Spleen (tissue), 13 donors: ENCODE measurements around the gene NUP153. TPM values are rescaled to one million over a fixed set of nuclear protein-coding genes. Genes with fewer than 3 reads are reported as not detected.
A peak's percentile ranks its signal among the peaks of the same experiment; 100 is the strongest.
"Not testable (repeated sequence)": the region's sequence is repeated elsewhere in the genome, so short reads cannot be mapped to it uniquely, and the experiment has no call there.

Experiments
- DNase-seq: peaks from one replicate; pipeline ENCODE4 v3.0.0-alpha.2; 2020
- H3K27ac ChIP-seq, 8 donors: fragments of 200-600 bp; sonication (generic) in 7 of 8; 1 replicate in 4 of 8; 2 replicates in 4 of 8; pipeline versions ENCODE4 v1.5.0 to v1.8.0; 2016 to 2021; ENCODE audit warnings: inconsistent platforms in 4 of 8, mild to moderate bottlenecking in 4 of 8, moderate library complexity in 1 of 8
- H3K27me3 ChIP-seq, 7 donors: fragments of 200-600 bp; sonication (generic) in 6 of 7; replicated peaks in 1 of 7; 1 replicate in 4 of 7; 2 replicates in 3 of 7; pipeline versions ENCODE4 v1.5.0 to v1.8.0; 2016 to 2021; ENCODE audit warnings: inconsistent platforms in 3 of 7, mild to moderate bottlenecking in 1 of 7
- H3K36me3 ChIP-seq, 6 donors: fragments of 200-600 bp; sonication (generic) in 5 of 6; 1 replicate in 4 of 6; 2 replicates in 2 of 6; pipeline versions ENCODE4 v1.5.0 to v1.8.0; 2016 to 2021; ENCODE audit warnings: inconsistent platforms in 2 of 6
- H3K4me1 ChIP-seq, 6 donors: fragments of 200-600 bp; sonication (generic) in 5 of 6; 1 replicate in 3 of 6; 2 replicates in 3 of 6; pipeline versions ENCODE4 v1.5.0 to v1.8.0; 2016 to 2021; ENCODE audit warnings: inconsistent platforms in 3 of 6
- H3K4me3 ChIP-seq, 8 donors: fragments of 200-600 bp; sonication (generic) in 7 of 8; 1 replicate in 4 of 8; 2 replicates in 4 of 8; pipeline versions ENCODE4 v1.5.0 to v1.8.0; 2016 to 2021; ENCODE audit warnings: inconsistent platforms in 4 of 8, mild to moderate bottlenecking in 4 of 8, moderate library complexity in 2 of 8
- H3K9me3 ChIP-seq, 8 donors: fragments of 200-600 bp; sonication (generic) in 7 of 8; 1 replicate in 4 of 8; 2 replicates in 4 of 8; pipeline versions ENCODE4 v1.5.0 to v1.8.0; 2016 to 2021; ENCODE audit warnings: inconsistent platforms in 4 of 8
- CTCF ChIP-seq, 11 experiments: fragments of 200-600 bp in 7 of 11; fragments of 450-650 bp in 4 of 11; sonication (generic) in 4 of 11; IDR thresholded peaks in 8 of 11; conservative IDR thresholded peaks in 3 of 11; 1 replicate in 7 of 11; 2 replicates in 4 of 11; pipeline versions ENCODE4 v1.4.0 to v1.8.0; 2016 to 2021; ENCODE audit warnings: antibody characterized with exemption in 11 of 11, inconsistent platforms in 4 of 11, mild to moderate bottlenecking in 1 of 11
- POLR2A ChIP-seq, 3 donors: fragments of 450-650 bp; IDR thresholded peaks; one replicate each; pipeline ENCODE4 v1.5.1; 2017; ENCODE audit warnings: antibody characterized with exemption in 3 of 3, mild to moderate bottlenecking in 1 of 3
- POLR2AphosphoS5 ChIP-seq, 3 donors: sonication (generic); formaldehyde crosslinking; IDR thresholded peaks; one replicate each; pipeline ENCODE4 v1.5.1; 2017; ENCODE audit warnings: antibody characterized with exemption in 3 of 3
- WGBS, 5 donors: extraction: QIAGEN DNeasy Blood & Tissue Kit in 3 of 5; methylation state at CpG; one replicate each; pipeline versions ENCODE4 v1.1.5 to v1.1.7; 2013 to 2018; 5-methylcytosine and 5-hydroxymethylcytosine counted together
- intact Hi-C: fragments of 100-400 bp; cut with DNase I; formaldehyde crosslinking; loops from one replicate; pipeline ENCODE4 v1.15.0; 2023; ENCODE audit warnings: low total_unique reads
- long read RNA-seq, 2 donors: transcript quantifications; one replicate each; lab custom pipeline, GENCODE V29; 2026
- polyA plus RNA-seq, 3 donors: library from polyadenylated mRNA; stranded (reverse); fragments of 200-250 nt; gene quantifications; one replicate each; pipeline ENCODE4 v1.2.1, GENCODE V29; 2013
- total RNA-seq, 7 donors: library from RNA; depleted of rRNA in 3 of 7; stranded (reverse); fragments of >200 nt in 3 of 7; fragmentation: NEBNext Ultra II Directional in 4 of 7; extraction: Animal tissue kit (Norgen Biotek cat#: 25700) in 4 of 7; gene quantifications; one replicate each; pipeline versions ENCODE4 v1.1.0 to v1.2.1, GENCODE V29; 2016 to 2021
- donor health status: healthy with polysubstance abuse.
- donor health status: DM: no; HTN: no; CAD: no; lungs with moderate emphysema.
- donor health status: DM: no; HTN: no; CAD: no.
- donor health status: Bipolar disorder and iron deficiency.
- donor health status: healthy.
- donor health status: DM: no; HTN: no; CAD: no.
- donor health status: DM: yes; HTN: yes; CAD: no.

NUP153 gene
- total RNA-seq (10 to 100 TPM; 42.5 to 51.5 (median 48.8) TPM), polyA plus RNA-seq (10 to 100 TPM in 2 of 3 donors, 1 to 10 TPM in 1; 8.9 to 11.7 (median 11.3) TPM)
- long read RNA-seq, donor 1, full-length matches to known transcripts = 1 of 22 reads
- long read RNA-seq, donor 1, partial matches to known transcripts = 21 of 22 reads
- long read RNA-seq, donor 1, other reads (novel, unspliced or antisense) = 0 of 22 reads
- long read RNA-seq, donor 2, full-length matches to known transcripts = 1 of 7 reads
- long read RNA-seq, donor 2, partial matches to known transcripts = 6 of 7 reads
- long read RNA-seq, donor 2, other reads (novel, unspliced or antisense) = 0 of 7 reads

- H3K4me1 ChIP-seq = peaks cover 25 to 52% (median 43%) of the 10 kb centered on the region in 6 donors
- H3K36me3 ChIP-seq = no peaks in the 10 kb centered on the region
- H3K4me3 ChIP-seq = peak within 1 kb of the TSS; percentile 76 to 99 (median 88)
- intact Hi-C loops = loop anchor here (10.0 kb wide), 1 partner anchor 102 kb away; the partner anchor contains the start of gene FAM8A1
- no peaks in the 10 kb centered on the region for H3K9me3 ChIP-seq
- H3K27me3 ChIP-seq = no peaks in the 10 kb centered on the region
- TF ChIP-seq POLR2AphosphoS5 (IDR thresholded peaks at IDR 0.05) (peak; percentile 98 to 100 (median 100)), CTCF (IDR thresholded peaks at IDR 0.05 in 8 of 11, conservative IDR thresholded peaks at IDR 0.05 in 3 of 11) (peak in 3 of 11 experiments; percentile 18 to 29 (median 28)), POLR2A (IDR thresholded peaks at IDR 0.05) (peak; percentile 74 to 98 (median 91))
- peak within 1 kb of the TSS; percentile 90 to 100 (median 100) for H3K27ac ChIP-seq
- 0 to 1% (median 0%) methylated on average over 25 to 69 of the region's 69 CpGs for WGBS, 5 donors
- DNase-seq = peak; percentile 100
These were observed at the start of gene NUP153 for GRCh38 chr6:17706580-17707370. Gene NUP153 (minus strand): TSS chr6:17706925. CDS start chr6:17706387, 538 bp downstream.

GRCh38 chr6:17754254-17754653 is 47.5 kb upstream of the NUP153 start:
- 71 to 90% (median 82%) methylated on average over 3 of the region's 3 CpGs for WGBS, 5 donors
- no peaks in the 10 kb centered on the region for H3K27me3 ChIP-seq
- DNase-seq = no peak
- no peaks in the 10 kb centered on the region for H3K9me3 ChIP-seq
- no peak overlapping the region for H3K4me3 ChIP-seq
- peaks cover 0 to 7% (median 0%) of the 10 kb centered on the region in 6 donors for H3K36me3 ChIP-seq
- no peaks in the 10 kb centered on the region for H3K4me1 ChIP-seq
- intact Hi-C loops = no loop called here
- TF ChIP-seq CTCF (IDR thresholded peaks at IDR 0.05 in 8 of 11, conservative IDR thresholded peaks at IDR 0.05 in 3 of 11) (no peak), POLR2A (IDR thresholded peaks at IDR 0.05) (no peak), POLR2AphosphoS5 (IDR thresholded peaks at IDR 0.05) (no peak)
- no peak overlapping the region for H3K27ac ChIP-seq

- DNase-seq, H3K4me3 ChIP-seq, H3K27ac ChIP-seq, H3K4me1 ChIP-seq, intact Hi-C loops, H3K36me3 ChIP-seq, H3K9me3 ChIP-seq: not testable (repeated sequence)
- peaks cover 0 to 13% (median 0%) of the 10 kb centered on the region in 7 donors for H3K27me3 ChIP-seq
- 91 to 99% (median 96%) methylated on average over 14 to 35 of the region's 35 CpGs for WGBS, 5 donors
These were observed 38.6 kb upstream of the NUP153 start for GRCh38 chr6:17745324-17745723.

GRCh38 chr6:17744757-17745308 is 38.1 kb upstream of the NUP153 start:
- H3K36me3 ChIP-seq, H3K4me3 ChIP-seq, H3K4me1 ChIP-seq, intact Hi-C loops, H3K9me3 ChIP-seq, DNase-seq, H3K27ac ChIP-seq: not testable (repeated sequence)
- 85 to 97% (median 95%) methylated on average over 12 to 13 of the region's 13 CpGs for WGBS, 5 donors
- peaks cover 0 to 13% (median 0%) of the 10 kb centered on the region in 7 donors for H3K27me3 ChIP-seq
